K562 (cell line): Measurements from ENCODE around the gene SCARF2. TPM values are rescaled to one million over a fixed set of nuclear protein-coding genes. Genes with fewer than 3 reads are reported as not detected.

Experiments used
- C11orf30 ChIP-seq: fragments of 450-650 bp; IDR thresholded peaks from 2 replicates; pipeline ENCODE4 v1.6.1; 2016; ENCODE audit warnings: low read depth, mild to moderate bottlenecking
- FOXM1 ChIP-seq, 2 experiments: fragments of 450-650 bp in 1 of 2; sonication (generic) in 1 of 2; formaldehyde crosslinking in 1 of 2; IDR thresholded peaks; 2 replicates each; pipeline versions ENCODE4 v1.6.1 to v1.9.0; 2017 to 2022; ENCODE audit warnings: low read depth in 2 of 2, mild to moderate bottlenecking in 2 of 2, missing genetic modification reagents in 1 of 2, moderate library complexity in 1 of 2
- HDAC6 ChIP-seq: IDR thresholded peaks from 2 replicates; pipeline ENCODE4 v1.6.1; 2012; ENCODE audit warnings: low read depth, mild to moderate bottlenecking, control low read depth, inconsistent platforms, low read length, moderate library complexity
- JUN ChIP-seq, 2 experiments: sonication (generic) in 1 of 2; formaldehyde crosslinking in 1 of 2; IDR thresholded peaks; 2 replicates each; pipeline versions ENCODE4 v1.6.1 to v1.8.0; 2012 to 2022; ENCODE audit warnings: borderline replicate concordance in 2 of 2, mild to moderate bottlenecking in 2 of 2, improper control_type of control experiment in 1 of 2, low read depth in 1 of 2, low read length in 1 of 2, missing genetic modification reagents in 1 of 2
- MTA3 ChIP-seq: fragments of 450-650 bp; formaldehyde crosslinking; IDR thresholded peaks from 2 replicates; pipeline ENCODE4 v1.6.1; 2017; ENCODE audit warnings: mild to moderate bottlenecking, borderline replicate concordance
- NR2F6 ChIP-seq: fragments of 450-650 bp; formaldehyde crosslinking; IDR thresholded peaks from 2 replicates; pipeline ENCODE4 v1.4.0; 2020; ENCODE audit warnings: mild to moderate bottlenecking
- NR4A1 ChIP-seq, 2 experiments: fragments of 250-450 bp in 1 of 2; fragments of 450-650 bp in 1 of 2; sonication (Bioruptor Pico) in 1 of 2; IDR thresholded peaks; 2 replicates each; pipeline versions ENCODE4 v1.4.0 to v1.6.1; 2016 to 2020; ENCODE audit warnings: mild to moderate bottlenecking in 2 of 2, missing compliant biosample characterization in 1 of 2, missing genetic modification characterization in 1 of 2, moderate library complexity in 1 of 2
- PRMT5 ChIP-seq: sonication (generic); formaldehyde crosslinking; IDR thresholded peaks from 2 replicates; pipeline ENCODE4 v1.5.0; 2020; ENCODE audit warnings: missing genetic modification reagents
- RNF2 ChIP-seq: sonication (generic); IDR thresholded peaks from 2 replicates; pipeline ENCODE4 v1.6.1; 2016
- SREBF1 ChIP-seq: fragments of 150-350 bp; IDR thresholded peaks from 2 replicates; pipeline ENCODE4 v1.6.1; 2014; ENCODE audit warnings: antibody characterized with exemption, low read depth, low read length, borderline replicate concordance
- ZNF41 ChIP-seq: fragments of 250-450 bp; sonication (Bioruptor Pico); conservative IDR thresholded peaks from 2 replicates; pipeline ENCODE4 v1.4.0; 2020; ENCODE audit warnings: mild to moderate bottlenecking
- ZNF57 ChIP-seq: fragments of 450-650 bp; formaldehyde crosslinking; IDR thresholded peaks from 2 replicates; pipeline ENCODE4 v1.4.0; 2020; ENCODE audit warnings: mild to moderate bottlenecking, moderate library complexity
- polyA plus RNA-seq, 8 experiments: library from polyadenylated mRNA; depleted of rRNA in 4 of 8; stranded (reverse) in 5 of 8; unstranded in 3 of 8; fragments of >200 nt; fragmentation: Nextera tagmentation in 2 of 8; fragmentation: Illumina TruSeq in 1 of 8; extraction: Ambion mirVana in 2 of 8; extraction: Trizol in 1 of 8; gene quantifications; 2 replicates each; pipeline versions ENCODE4 v1.2.1 to v1.2.3, GENCODE V29; 2011 to 2014; ENCODE audit warnings: inconsistent platforms in 1 of 8, missing spikeins in 1 of 8
- total RNA-seq, 7 experiments: library from RNA; depleted of rRNA in 6 of 7; stranded (reverse); fragments of >200 nt in 6 of 7; fragmentation: Illumina TruSeq in 2 of 7; extraction: Trizol in 2 of 7; gene quantifications; 2 replicates each; pipeline versions ENCODE4 v1.2.1 to v1.2.3, GENCODE V29; 2011 to 2021; ENCODE audit warnings: low replicate concordance in 1 of 7
- TF ChIP-seq, protein P1 (sequence below): fragments of 250-450 bp; sonication (Bioruptor Pico); IDR thresholded peaks from 2 replicates; pipeline ENCODE4 v1.5.1; 2021; ENCODE audit warnings: mild to moderate bottlenecking
- TF ChIP-seq, protein P2 (sequence below): fragments of 450-650 bp; formaldehyde crosslinking; IDR thresholded peaks from 2 replicates; pipeline ENCODE4 v1.4.0; 2020; ENCODE audit warnings: mild to moderate bottlenecking, moderate library complexity
- TF ChIP-seq, protein P3 (sequence below): fragments of 450-650 bp; IDR thresholded peaks from 2 replicates; pipeline ENCODE4 v1.6.1; 2016; ENCODE audit warnings: low read depth, mild to moderate bottlenecking, moderate library complexity
- TF ChIP-seq, protein P4 (sequence below): sonication (generic); formaldehyde crosslinking; IDR thresholded peaks from 2 replicates; pipeline ENCODE4 v1.8.1; 2022; ENCODE audit warnings: missing genetic modification reagents
- TF ChIP-seq, protein P5 (sequence below): fragments of 450-650 bp; conservative IDR thresholded peaks from 2 replicates; pipeline ENCODE4 v1.6.1; 2016; ENCODE audit warnings: missing genetic modification characterization, low read depth, mild to moderate bottlenecking, control low read depth, missing compliant biosample characterization

SCARF2 gene
- total and polyA plus RNA-seq, 9 of the 15 experiments (the other 6 are each of a cell fraction or from before 2014, with no cell fraction given), result 0.06 to 0.32 (median 0.21) TPM; not detected in 5

DNA sequence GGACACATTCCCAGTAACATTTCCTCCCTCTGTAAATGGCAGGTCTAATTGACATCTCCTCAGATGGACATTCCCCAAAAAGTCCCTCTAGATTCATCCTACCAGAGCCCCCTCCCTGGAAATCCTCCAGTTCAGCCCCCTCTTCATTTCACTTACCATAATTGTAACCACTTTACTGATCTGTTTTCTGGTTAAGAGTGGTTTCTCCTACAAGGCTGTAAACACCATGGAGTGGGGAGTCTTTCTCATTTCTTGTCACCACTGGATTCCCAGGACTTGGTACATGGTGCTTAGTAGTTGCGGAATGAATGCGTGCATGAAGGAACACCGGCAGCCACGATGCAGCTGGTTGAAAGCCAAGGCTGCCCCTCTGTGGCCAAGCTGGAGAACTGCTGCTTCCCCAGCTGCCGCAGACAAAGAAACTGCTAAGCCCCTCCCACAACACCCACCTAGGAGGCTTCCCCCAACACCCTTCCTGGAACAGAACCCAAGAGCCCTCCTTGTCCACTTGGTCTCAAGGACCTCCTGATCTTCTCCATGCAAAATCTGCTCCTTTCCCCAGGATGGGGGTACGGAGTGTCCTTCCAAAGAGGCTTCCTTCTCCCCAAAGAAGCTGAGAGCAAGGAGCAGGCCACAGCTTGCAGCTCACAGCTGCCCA, 18.6 kb upstream of the SCARF2 start (continued):
- TF ChIP-seq, protein P1, sequence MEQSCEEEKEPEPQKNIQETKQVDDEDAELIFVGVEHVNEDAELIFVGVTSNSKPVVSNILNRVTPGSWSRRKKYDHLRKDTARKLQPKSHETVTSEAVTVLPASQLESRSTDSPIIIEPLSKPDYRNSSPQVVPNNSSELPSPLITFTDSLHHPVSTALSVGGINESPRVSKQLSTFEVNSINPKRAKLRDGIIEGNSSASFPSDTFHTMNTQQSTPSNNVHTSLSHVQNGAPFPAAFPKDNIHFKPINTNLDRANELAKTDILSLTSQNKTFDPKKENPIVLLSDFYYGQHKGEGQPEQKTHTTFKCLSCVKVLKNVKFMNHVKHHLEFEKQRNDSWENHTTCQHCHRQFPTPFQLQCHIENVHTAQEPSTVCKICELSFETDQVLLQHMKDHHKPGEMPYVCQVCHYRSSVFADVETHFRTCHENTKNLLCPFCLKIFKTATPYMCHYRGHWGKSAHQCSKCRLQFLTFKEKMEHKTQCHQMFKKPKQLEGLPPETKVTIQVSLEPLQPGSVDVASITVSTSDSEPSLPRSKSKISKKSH (CRISPR knock-in tag), result no peak
- TF ChIP-seq FOXM1 (IDR thresholded peaks at IDR 0.05; ENCODE audit: low read depth) (no peak), FOXM1 (CRISPR knock-in tag; IDR thresholded peaks at IDR 0.05; ENCODE audit: low read depth) (0 out of 2 replicates have a peak, but pooled peaks have one; percentile 71), ZNF41 (peak; percentile 76; the same call in 1 of the 2 replicates), NR2F6 (CRISPR knock-in tag) (peak; percentile 31; the same call in 1 of the 2 replicates), C11orf30 (no peak), SREBF1 (peak; percentile 84; the same call in 1 of the 2 replicates), RNF2 (no peak), ZNF57 (CRISPR knock-in tag) (0 out of 2 replicates have a peak, but pooled peaks have one; percentile 21), NR4A1 (CRISPR knock-in tag; IDR thresholded peaks at IDR 0.05) (no peak; the same call in 1 of the 2 replicates), NR4A1 (tag; IDR thresholded peaks at IDR 0.05) (0 out of 2 replicates have a peak, but pooled peaks have one; percentile 37), PRMT5 (CRISPR knock-in tag) (no peak), HDAC6 (peak; percentile 76; the same call in 1 of the 2 replicates), JUN (IDR thresholded peaks at IDR 0.05; ENCODE audit: borderline replicate concordance, low read depth, low read length) (no peak; the same call in 1 of the 2 replicates), JUN (CRISPR knock-in tag; IDR thresholded peaks at IDR 0.05; ENCODE audit: borderline replicate concordance) (peak; percentile 79; the same call in 1 of the 2 replicates), MTA3 (peak; percentile 69; the same call in 1 of the 2 replicates)
- TF ChIP-seq, protein P2, sequence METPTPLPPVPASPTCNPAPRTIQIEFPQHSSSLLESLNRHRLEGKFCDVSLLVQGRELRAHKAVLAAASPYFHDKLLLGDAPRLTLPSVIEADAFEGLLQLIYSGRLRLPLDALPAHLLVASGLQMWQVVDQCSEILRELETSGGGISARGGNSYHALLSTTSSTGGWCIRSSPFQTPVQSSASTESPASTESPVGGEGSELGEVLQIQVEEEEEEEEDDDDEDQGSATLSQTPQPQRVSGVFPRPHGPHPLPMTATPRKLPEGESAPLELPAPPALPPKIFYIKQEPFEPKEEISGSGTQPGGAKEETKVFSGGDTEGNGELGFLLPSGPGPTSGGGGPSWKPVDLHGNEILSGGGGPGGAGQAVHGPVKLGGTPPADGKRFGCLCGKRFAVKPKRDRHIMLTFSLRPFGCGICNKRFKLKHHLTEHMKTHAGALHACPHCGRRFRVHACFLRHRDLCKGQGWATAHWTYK (CRISPR knock-in tag), result peak; percentile 69; the same call in 1 of the 2 replicates
- TF ChIP-seq, protein P3, sequence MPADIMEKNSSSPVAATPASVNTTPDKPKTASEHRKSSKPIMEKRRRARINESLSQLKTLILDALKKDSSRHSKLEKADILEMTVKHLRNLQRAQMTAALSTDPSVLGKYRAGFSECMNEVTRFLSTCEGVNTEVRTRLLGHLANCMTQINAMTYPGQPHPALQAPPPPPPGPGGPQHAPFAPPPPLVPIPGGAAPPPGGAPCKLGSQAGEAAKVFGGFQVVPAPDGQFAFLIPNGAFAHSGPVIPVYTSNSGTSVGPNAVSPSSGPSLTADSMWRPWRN, result no peak
- TF ChIP-seq, protein P4, sequence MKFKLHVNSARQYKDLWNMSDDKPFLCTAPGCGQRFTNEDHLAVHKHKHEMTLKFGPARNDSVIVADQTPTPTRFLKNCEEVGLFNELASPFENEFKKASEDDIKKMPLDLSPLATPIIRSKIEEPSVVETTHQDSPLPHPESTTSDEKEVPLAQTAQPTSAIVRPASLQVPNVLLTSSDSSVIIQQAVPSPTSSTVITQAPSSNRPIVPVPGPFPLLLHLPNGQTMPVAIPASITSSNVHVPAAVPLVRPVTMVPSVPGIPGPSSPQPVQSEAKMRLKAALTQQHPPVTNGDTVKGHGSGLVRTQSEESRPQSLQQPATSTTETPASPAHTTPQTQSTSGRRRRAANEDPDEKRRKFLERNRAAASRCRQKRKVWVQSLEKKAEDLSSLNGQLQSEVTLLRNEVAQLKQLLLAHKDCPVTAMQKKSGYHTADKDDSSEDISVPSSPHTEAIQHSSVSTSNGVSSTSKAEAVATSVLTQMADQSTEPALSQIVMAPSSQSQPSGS (CRISPR knock-in tag), result no peak
- TF ChIP-seq, protein P5, sequence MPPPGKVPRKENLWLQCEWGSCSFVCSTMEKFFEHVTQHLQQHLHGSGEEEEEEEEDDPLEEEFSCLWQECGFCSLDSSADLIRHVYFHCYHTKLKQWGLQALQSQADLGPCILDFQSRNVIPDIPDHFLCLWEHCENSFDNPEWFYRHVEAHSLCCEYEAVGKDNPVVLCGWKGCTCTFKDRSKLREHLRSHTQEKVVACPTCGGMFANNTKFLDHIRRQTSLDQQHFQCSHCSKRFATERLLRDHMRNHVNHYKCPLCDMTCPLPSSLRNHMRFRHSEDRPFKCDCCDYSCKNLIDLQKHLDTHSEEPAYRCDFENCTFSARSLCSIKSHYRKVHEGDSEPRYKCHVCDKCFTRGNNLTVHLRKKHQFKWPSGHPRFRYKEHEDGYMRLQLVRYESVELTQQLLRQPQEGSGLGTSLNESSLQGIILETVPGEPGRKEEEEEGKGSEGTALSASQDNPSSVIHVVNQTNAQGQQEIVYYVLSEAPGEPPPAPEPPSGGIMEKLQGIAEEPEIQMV (tag), result 0 out of 2 replicates have a peak, but pooled peaks have one; percentile 54
